HUES64 (cell line): ENCODE measurements around the gene RPUSD3.

ENCODE experiments used
- H3K27ac ChIP-seq: 2 replicates; pipeline ENCODE4 v1.7.0; 2013; ENCODE audit warnings: low read depth, low read length, inconsistent platforms
- H3K27me3 ChIP-seq: 2 replicates; pipeline ENCODE4 v1.6.1; 2013; ENCODE audit warnings: mild to moderate bottlenecking, low read length; ENCODE audit not compliant: insufficient read depth
- H3K36me3 ChIP-seq: 2 replicates; pipeline ENCODE4 v1.6.1; 2013; ENCODE audit warnings: mild to moderate bottlenecking, low read length; ENCODE audit not compliant: insufficient read depth
- H3K4me1 ChIP-seq: 2 replicates; pipeline ENCODE4 v1.6.1; 2013; ENCODE audit warnings: mild to moderate bottlenecking, low read length, moderate library complexity; ENCODE audit not compliant: insufficient read depth
- H3K4me3 ChIP-seq: 2 replicates; pipeline ENCODE4 v1.5.1; 2013; ENCODE audit warnings: mild to moderate bottlenecking, low read length, moderate library complexity
- H3K9ac ChIP-seq: 2 replicates; pipeline ENCODE4 v1.6.1; 2013; ENCODE audit warnings: mild to moderate bottlenecking, low read depth, low read length
- H3K9me3 ChIP-seq: 2 replicates; pipeline ENCODE4 v1.6.1; 2013; ENCODE audit warnings: low read depth, low read length; ENCODE audit not compliant: insufficient read depth
- whole genome bisulfite sequencing: fragments of 150-250, 120-280 bp; methylation state at CpG from one replicate; pipeline ENCODE4 v1.1.7; 2013; ENCODE audit warnings: missing lambda C conversion rate; 5-methylcytosine and 5-hydroxymethylcytosine counted together

Gene RPUSD3

GRCh38 chr3:9810433-9810770 is 33.4 kb downstream of the RPUSD3 start:
- Histone ChIP-seq H3K27me3 (peaks cover 14% of the 10 kb centered on the region), H3K4me1 (peaks cover 9% of the 10 kb centered on the region; the same call in 1 of the 2 replicates), H3K9ac (no peak overlapping the region), H3K4me3 (peak overlapping the region; percentile 67), H3K36me3 (peaks cover 21% of the 10 kb centered on the region), H3K27ac (no peak overlapping the region), H3K9me3 (no peaks in the 10 kb centered on the region)
- WGBS = 10% methylated on average over 18 of the region's 18 CpGs

DNA sequence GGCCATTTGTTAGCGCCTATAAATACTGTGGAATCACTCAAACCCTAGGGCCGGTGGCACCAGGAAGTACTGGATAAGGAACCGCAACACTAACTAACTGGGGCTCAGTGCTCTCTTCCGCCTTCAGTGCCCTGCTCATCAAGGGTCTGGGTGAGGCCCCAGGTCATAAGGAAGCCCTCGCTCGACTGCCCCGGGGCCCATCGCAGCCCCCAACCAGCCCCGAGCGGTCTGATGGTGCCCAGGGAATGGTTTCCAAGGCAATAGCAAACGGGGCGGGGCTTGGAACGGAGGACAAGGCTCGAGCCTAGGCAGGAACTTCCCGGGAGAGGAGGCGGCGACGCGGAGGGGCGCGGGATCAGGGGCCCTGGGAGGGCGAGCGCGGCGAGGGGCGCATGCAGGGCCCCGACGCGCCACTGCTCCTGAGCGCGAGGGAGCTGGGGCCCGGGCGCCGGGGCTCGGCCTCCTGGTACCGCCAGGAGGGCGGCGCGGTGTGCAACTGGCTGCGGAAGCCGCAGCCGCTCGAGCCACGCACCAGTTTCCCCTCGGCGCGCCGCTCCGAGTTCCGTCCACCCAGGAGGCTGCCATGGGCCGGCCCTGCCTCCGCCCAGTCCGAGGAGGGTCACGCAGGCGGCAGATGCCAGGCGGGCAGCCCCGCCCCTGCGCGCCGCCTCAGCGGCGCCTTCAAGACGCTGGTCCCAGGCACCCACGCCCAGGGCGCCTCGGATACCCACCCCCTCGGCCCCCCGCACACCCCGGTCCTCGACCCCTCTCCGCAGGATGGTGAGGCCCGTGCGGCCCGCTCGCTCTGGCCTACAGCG is 34.0 kb downstream of the RPUSD3 start, which contains the start of gene TTLL3:
Gene TTLL3 (plus strand): TSS at position 648 of the 818 bp plus-strand sequence. CDS start 400 bp downstream, outside the sequence.
- Histone ChIP-seq H3K4me3 (peak within 1 kb of the TSS; percentile 67), H3K27me3 (peaks cover 14% of the 10 kb centered on the region), H3K9ac (peak within 1 kb of the TSS; percentile 73), H3K27ac (no peak within 1 kb of the TSS), H3K9me3 (no peaks in the 10 kb centered on the region), H3K36me3 (peaks cover 27% of the 10 kb centered on the region), H3K4me1 (peaks cover 9% of the 10 kb centered on the region; the same call in 1 of the 2 replicates)
- WGBS = 2% methylated on average over 76 of the region's 76 CpGs

GRCh38 chr3:9809239-9809614 is 34.6 kb downstream of the RPUSD3 start:
- H3K36me3 ChIP-seq = peaks cover 33% of the 10 kb centered on the region
- no peak overlapping the region for H3K27ac ChIP-seq
- no peaks in the 10 kb centered on the region for H3K9me3 ChIP-seq
- 79% methylated on average over 4 of the region's 4 CpGs for WGBS
- H3K27me3 ChIP-seq = peaks cover 14% of the 10 kb centered on the region
- peaks cover 9% of the 10 kb centered on the region; the same call in 1 of the 2 replicates for H3K4me1 ChIP-seq
- peak overlapping the region; percentile 73; the same call in 1 of the 2 replicates for H3K9ac ChIP-seq
- H3K4me3 ChIP-seq = peak overlapping the region; percentile 67

- H3K27ac ChIP-seq = no peak overlapping the region; the same call in 1 of the 2 replicates
- H3K27me3 ChIP-seq = peaks cover 14% of the 10 kb centered on the region
- 70% methylated on average over 7 of the region's 7 CpGs for WGBS
- peaks cover 40% of the 10 kb centered on the region for H3K36me3 ChIP-seq
- H3K4me3 ChIP-seq = no peak overlapping the region
- H3K4me1 ChIP-seq = peaks cover 9% of the 10 kb centered on the region; the same call in 1 of the 2 replicates
- H3K9me3 ChIP-seq = no peaks in the 10 kb centered on the region
- no peak overlapping the region for H3K9ac ChIP-seq
Measured at GRCh38 chr3:9808345-9809037, 35.3 kb downstream of the RPUSD3 start.

DNA sequence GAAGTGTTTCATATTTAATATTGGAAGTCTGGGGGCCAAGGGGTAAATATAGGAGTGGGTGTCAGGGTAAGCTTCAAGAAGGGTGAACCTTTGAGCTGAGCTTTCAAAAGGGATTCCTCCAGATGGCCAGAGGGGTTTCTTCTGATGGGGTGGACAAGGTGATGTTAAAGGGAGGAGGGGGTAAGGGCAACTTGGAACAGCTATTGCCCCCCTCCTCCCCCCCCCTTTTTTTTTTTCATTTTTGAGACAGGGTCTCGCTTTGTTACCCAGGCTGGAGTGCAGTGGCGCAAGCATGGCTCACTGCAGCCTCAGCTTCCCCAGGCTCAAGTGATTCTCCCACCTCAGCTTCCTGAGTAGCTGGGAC is 35.8 kb downstream of the RPUSD3 start:
- Histone ChIP-seq H3K27ac (no peak overlapping the region), H3K4me3 (no peak overlapping the region), H3K4me1 (peaks cover 9% of the 10 kb centered on the region; the same call in 1 of the 2 replicates), H3K36me3 (peaks cover 46% of the 10 kb centered on the region), H3K9me3 (no peaks in the 10 kb centered on the region), H3K9ac (no peak overlapping the region), H3K27me3 (peaks cover 14% of the 10 kb centered on the region)
- 98% methylated on average over 2 of the region's 2 CpGs for WGBS

GRCh38 chr3:9806688-9807589 is 36.9 kb downstream of the RPUSD3 start:
- H3K4me1 ChIP-seq = peaks cover 9% of the 10 kb centered on the region; the same call in 1 of the 2 replicates
- no peak overlapping the region for H3K27ac ChIP-seq
- WGBS = 95% methylated on average over 7 of the region's 7 CpGs
- H3K4me3 ChIP-seq = no peak overlapping the region
- H3K36me3 ChIP-seq = peaks cover 54% of the 10 kb centered on the region
- no peaks in the 10 kb centered on the region for H3K9me3 ChIP-seq
- peaks cover 14% of the 10 kb centered on the region for H3K27me3 ChIP-seq
- H3K9ac ChIP-seq = no peak overlapping the region

DNA sequence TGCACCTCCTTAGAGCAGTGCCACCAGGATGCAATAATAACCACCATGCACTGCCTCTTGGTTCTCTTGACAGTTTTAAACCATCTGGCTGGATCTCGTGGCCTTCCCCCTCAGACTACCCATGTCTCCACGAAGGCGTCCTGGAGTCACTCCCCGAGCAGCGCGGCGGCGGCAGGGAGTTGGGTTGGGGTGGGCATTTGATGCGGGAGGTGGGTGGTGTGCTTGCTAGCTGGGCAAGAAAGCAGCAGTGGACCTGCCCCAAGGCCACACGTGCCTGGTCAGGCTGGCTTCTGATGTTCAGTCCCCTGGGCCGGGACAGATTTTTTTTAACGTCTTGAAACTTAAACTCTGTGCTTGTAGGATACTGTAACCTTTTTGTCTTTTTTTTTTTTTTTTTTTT is 37.7 kb downstream of the RPUSD3 start:
- no peaks in the 10 kb centered on the region for H3K9me3 ChIP-seq
- H3K4me1 ChIP-seq = peaks cover 9% of the 10 kb centered on the region; the same call in 1 of the 2 replicates
- no peak overlapping the region for H3K27ac ChIP-seq
- 97% methylated on average over 12 of the region's 12 CpGs for WGBS
- no peak overlapping the region for H3K4me3 ChIP-seq
- no peak overlapping the region for H3K9ac ChIP-seq
- H3K27me3 ChIP-seq = peaks cover 7% of the 10 kb centered on the region
- peaks cover 61% of the 10 kb centered on the region for H3K36me3 ChIP-seq

- no peak overlapping the region for H3K27ac ChIP-seq
- H3K4me3 ChIP-seq = no peak overlapping the region
- peaks cover 9% of the 10 kb centered on the region; the same call in 1 of the 2 replicates for H3K4me1 ChIP-seq
- no peaks in the 10 kb centered on the region for H3K27me3 ChIP-seq
- H3K9me3 ChIP-seq = no peaks in the 10 kb centered on the region
- no peak overlapping the region for H3K9ac ChIP-seq
- H3K36me3 ChIP-seq = peaks cover 72% of the 10 kb centered on the region
- WGBS = 95% methylated on average over 5 of the region's 5 CpGs
Measured at GRCh38 chr3:9804996-9805395, 38.8 kb downstream of the RPUSD3 start.

GRCh38 chr3:9803494-9803893 is 40.3 kb downstream of the RPUSD3 start:
- WGBS = 87% methylated on average over 1 of the region's 1 CpG
- Histone ChIP-seq H3K9me3 (no peaks in the 10 kb centered on the region), H3K4me1 (no peaks in the 10 kb centered on the region), H3K9ac (no peak overlapping the region), H3K4me3 (no peak overlapping the region), H3K27ac (no peak overlapping the region), H3K27me3 (no peaks in the 10 kb centered on the region), H3K36me3 (peaks cover 87% of the 10 kb centered on the region)

DNA sequence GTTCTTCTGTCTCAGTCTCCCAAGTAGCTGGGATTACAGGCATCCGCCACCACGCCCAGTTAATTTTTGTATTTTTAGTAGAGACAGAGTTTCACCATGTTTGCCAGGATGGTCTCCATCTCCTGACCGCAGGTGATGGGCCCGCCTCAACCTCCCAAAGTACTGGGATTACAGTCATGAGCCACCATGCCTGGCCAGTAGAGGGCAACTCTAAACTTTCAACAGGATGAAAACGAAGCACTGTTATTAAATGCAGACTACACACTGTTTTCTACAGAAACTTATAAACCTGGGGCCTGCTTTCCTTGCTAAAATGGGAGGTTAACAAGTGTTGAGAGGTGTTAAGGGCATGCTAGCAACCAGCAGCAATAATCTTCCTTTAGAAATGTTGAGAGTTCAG is 43.3 kb downstream of the RPUSD3 start:
- Histone ChIP-seq H3K27me3 (no peaks in the 10 kb centered on the region), H3K9me3 (no peaks in the 10 kb centered on the region), H3K27ac (no peak overlapping the region), H3K36me3 (peaks cover 86% of the 10 kb centered on the region), H3K4me3 (no peak overlapping the region), H3K4me1 (no peaks in the 10 kb centered on the region), H3K9ac (no peak overlapping the region)
- whole genome bisulfite sequencing = 94% methylated on average over 5 of the region's 5 CpGs
